ENCODE measurements around the gene PDE10A.

Gene PDE10A

GRCh38 chr6:165678429-165678828, 15.4 kb upstream of the PDE10A start:
- no peak for DNase-seq (ENCODE audit: low spot score)

GRCh38 chr6:165677091-165677490, 14.1 kb upstream of the PDE10A start:
- DNase-seq (ENCODE audit: low spot score): no peak

GRCh38 chr6:165676435-165677068, 13.5 kb upstream of the PDE10A start:
- no peak for DNase-seq (ENCODE audit: low spot score)

GRCh38 chr6:165675120-165675519, 12.1 kb upstream of the PDE10A start:
- no peak for DNase-seq (ENCODE audit: low spot score)

- DNase-seq (ENCODE audit: low spot score): no peak
Measured at GRCh38 chr6:165674155-165675029, 11.4 kb upstream of the PDE10A start.

- DNase-seq (ENCODE audit: low spot score): no peak
Measured at GRCh38 chr6:165671222-165671768, 8.3 kb upstream of the PDE10A start.

- no peak for DNase-seq (ENCODE audit: low spot score)
Measured at GRCh38 chr6:165668951-165669350, 5.9 kb upstream of the PDE10A start.

- no peak for DNase-seq (ENCODE audit: low spot score)
Measured at GRCh38 chr6:165665384-165665672, 2.3 kb upstream of the PDE10A start.

- no peak for DNase-seq (ENCODE audit: low spot score)
Measured at GRCh38 chr6:165664559-165665383, 1.7 kb upstream of the PDE10A start.

- no peak for DNase-seq (ENCODE audit: low spot score)
Measured at GRCh38 chr6:165663736-165664558, 906 bp upstream of the PDE10A start.

- DNase-seq (ENCODE audit: low spot score): no peak
Measured at GRCh38 chr6:165663377-165663735, 315 bp upstream of the PDE10A start.

- no peak for DNase-seq (ENCODE audit: low spot score)
Measured at GRCh38 chr6:165662041-165662748, 846 bp downstream of the PDE10A start.

- DNase-seq (ENCODE audit: low spot score): no peak
Measured at GRCh38 chr6:165661664-165662025, 1.4 kb downstream of the PDE10A start.

- no peak for DNase-seq (ENCODE audit: low spot score)
Measured at GRCh38 chr6:165660857-165661663, 2.0 kb downstream of the PDE10A start.

GRCh38 chr6:165659945-165660856, 2.8 kb downstream of the PDE10A start:
- DNase-seq (ENCODE audit: low spot score): no peak

GRCh38 chr6:165658395-165659058, 4.5 kb downstream of the PDE10A start:
- DNase-seq (ENCODE audit: low spot score): no peak

GRCh38 chr6:165657325-165657680, 5.7 kb downstream of the PDE10A start:
- DNase-seq (ENCODE audit: low spot score): no peak

- no peak for DNase-seq (ENCODE audit: low spot score)
Measured at GRCh38 chr6:165656581-165657324, 6.3 kb downstream of the PDE10A start.

Data from putamen (tissue), 1 donor.